ENCODE data around the gene PCDHGA4. TPM values are rescaled to one million over a fixed set of nuclear protein-coding genes. Genes with fewer than 3 reads are reported as not detected.
"Not testable (repeated sequence)": the region's sequence is repeated elsewhere in the genome, so short reads cannot be mapped to it uniquely, and the experiment has no call there.

PCDHGA4 gene
- polyA plus RNA-seq, 3 donors: 0.03 TPM; not detected in 2

- Histone ChIP-seq H3K4me1 (ENCODE audit: control insufficient read depth in 1 of 2, insufficient read depth in 2 of 2, low read length in 2 of 2) (no peaks in the 10 kb centered on the region), H3K9ac (ENCODE audit: insufficient read depth, low read length, poor library complexity, severe bottlenecking) (no peak overlapping the region), H3K4me3 (replicated peaks in 1 of 3; ENCODE audit: low read depth in 2 of 3, low read length in 3 of 3) (no peak overlapping the region), H3K36me3 (replicated peaks in 1 of 2; ENCODE audit: control insufficient read depth in 1 of 2, insufficient read depth in 2 of 2, low read length in 2 of 2) (peaks cover 0 to 8% of the 10 kb centered on the region in 2 donors), H3K4me2 (replicated peaks; ENCODE audit: extremely low read depth, low read length, poor library complexity, severe bottlenecking) (no peak overlapping the region), H4K20me1 (ENCODE audit: insufficient read depth, low read length) (no peaks in the 10 kb centered on the region), H3K9me3 (replicated peaks in 1 of 2; ENCODE audit: control insufficient read depth in 1 of 2, insufficient read depth in 1 of 2, low read length in 2 of 2) (peaks cover 54 to 89% of the 10 kb centered on the region in 2 donors), H3K79me2 (ENCODE audit: insufficient read depth, low read length) (peaks cover 5% of the 10 kb centered on the region), H2AFZ (ENCODE audit: insufficient read depth, low read depth, low read length, poor library complexity, severe bottlenecking) (no peak overlapping the region), H3K27me3 (ENCODE audit: control insufficient read depth in 2 of 2, insufficient read depth in 2 of 2, low read length in 2 of 2) (no peaks in the 10 kb centered on the region), H3K27ac (ENCODE audit: low read depth in 1 of 2, low read length in 2 of 2) (no peak overlapping the region)
- Mint-ChIP-seq H3K27me3 (ENCODE audit: low read depth in 3 of 3) (peaks cover 0 to 1% (median 0%) of the 10 kb centered on the region in 3 donors), H3K4me3 (no peak overlapping the region), H3K4me1 (no peaks in the 10 kb centered on the region), H3K27ac (no peak overlapping the region), H3K9me3 (peaks cover 45 to 97% (median 82%) of the 10 kb centered on the region in 7 donors), H3K36me3 (peaks cover 3 to 17% of the 10 kb centered on the region in 2 donors)
- no peak for DNase-seq
- intact Hi-C loops (cut with micrococcal nuclease): no loop called here
- no peak for TF ChIP-seq CTCF (IDR thresholded peaks at IDR 0.05)
Measured at GRCh38 chr5:141313711-141314110, 41.1 kb upstream of the PCDHGA4 start.

GRCh38 chr5:141316963-141317362, 37.9 kb upstream of the PCDHGA4 start:
- Mint-ChIP-seq H3K9me3 (peaks cover 49 to 99% (median 92%) of the 10 kb centered on the region in 7 donors), H3K4me1 (peaks cover 16% of the 10 kb centered on the region), H3K36me3 (peaks cover 14 to 32% of the 10 kb centered on the region in 2 donors)
- H3K4me3 ChIP-seq (replicated peaks in 1 of 3; ENCODE audit: low read depth in 2 of 3, low read length in 3 of 3); H4K20me1 ChIP-seq (ENCODE audit: insufficient read depth, low read length); H3K27me3 ChIP-seq (ENCODE audit: control insufficient read depth in 2 of 2, insufficient read depth in 2 of 2, low read length in 2 of 2); H3K9ac ChIP-seq (ENCODE audit: insufficient read depth, low read length, poor library complexity, severe bottlenecking); H3K27ac Mint-ChIP-seq; H3K27ac ChIP-seq (ENCODE audit: low read depth in 1 of 2, low read length in 2 of 2); H2AFZ ChIP-seq (ENCODE audit: insufficient read depth, low read depth, low read length, poor library complexity, severe bottlenecking); H3K4me2 ChIP-seq (replicated peaks; ENCODE audit: extremely low read depth, low read length, poor library complexity, severe bottlenecking); DNase-seq; intact Hi-C loops (cut with micrococcal nuclease); H3K27me3 Mint-ChIP-seq (ENCODE audit: low read depth in 3 of 3); H3K4me3 Mint-ChIP-seq: not testable (repeated sequence)
- H3K79me2 ChIP-seq (ENCODE audit: insufficient read depth, low read length): peaks cover 16% of the 10 kb centered on the region
- peaks cover 0 to 20% of the 10 kb centered on the region in 2 donors for H3K36me3 ChIP-seq (replicated peaks in 1 of 2; ENCODE audit: control insufficient read depth in 1 of 2, insufficient read depth in 2 of 2, low read length in 2 of 2)
- WGBS (ENCODE audit: insufficient coverage): 100% methylated on average over 1 of the region's 4 CpGs
- peaks cover 11 to 16% of the 10 kb centered on the region in 2 donors for H3K4me1 ChIP-seq (ENCODE audit: control insufficient read depth in 1 of 2, insufficient read depth in 2 of 2, low read length in 2 of 2)
- peaks cover 67 to 91% of the 10 kb centered on the region in 2 donors for H3K9me3 ChIP-seq (replicated peaks in 1 of 2; ENCODE audit: control insufficient read depth in 1 of 2, insufficient read depth in 1 of 2, low read length in 2 of 2)
